Testis (tissue), 3 donors: ENCODE results near the gene TGFA. TPM values are rescaled to one million over a fixed set of nuclear protein-coding genes. Genes with fewer than 3 reads are reported as not detected.

Experiments
- DNase-seq: peaks from one replicate; pipeline ENCODE4 v3.0.0-alpha.2; 2019
- H3K27ac ChIP-seq, 2 donors: fragments of 200-600 bp; sonication (generic); one replicate each; pipeline ENCODE4 v1.5.1; 2019
- H3K27me3 ChIP-seq: fragments of 200-600 bp; sonication (generic); one replicate; pipeline ENCODE4 v1.5.1; 2019
- H3K36me3 ChIP-seq: fragments of 200-600 bp; sonication (generic); one replicate; pipeline ENCODE4 v1.5.1; 2017; ENCODE audit warnings: low read depth; ENCODE audit errors: missing control alignments
- H3K4me1 ChIP-seq: fragments of 200-600 bp; sonication (generic); one replicate; pipeline ENCODE4 v1.5.1; 2019
- H3K4me3 ChIP-seq, 2 donors: fragments of 200-600 bp; sonication (generic); one replicate each; pipeline ENCODE4 v1.5.1; 2017 to 2019
- H3K9me3 ChIP-seq: fragments of 200-600 bp; sonication (generic); one replicate; pipeline ENCODE4 v1.5.1; 2017
- POLR2A ChIP-seq: fragments of 450-650 bp; IDR thresholded peaks from one replicate; pipeline ENCODE4 v1.6.1; 2017; ENCODE audit warnings: antibody characterized with exemption, mild to moderate bottlenecking, moderate library complexity
- WGBS, 2 donors: methylation state at CpG; one replicate each; pipeline ENCODE4 v1.1.5; 2018; 5-methylcytosine and 5-hydroxymethylcytosine counted together
- intact Hi-C: fragments of 100-400 bp; cut with DNase I; formaldehyde crosslinking; loops from one replicate; pipeline ENCODE4 v1.15.1; 2023; ENCODE audit warnings: low total_unique reads
- polyA plus RNA-seq: library from polyadenylated mRNA; stranded (reverse); fragments of 350-450 nt; fragmentation: Illumina TruSeq; extraction: RNeasy Lipid Tissue Mini Kit (QIAGEN cat#74804); gene quantifications from one replicate; pipeline ENCODE4 v1.2.3, GENCODE V29; 2014; ENCODE audit warnings: low read depth, low replicate concordance; ENCODE audit not compliant: insufficient read depth
- total RNA-seq, 2 donors: library from RNA; depleted of rRNA; stranded (reverse); fragments of >200 nt; gene quantifications; one replicate each; pipeline ENCODE4 v1.2.3, GENCODE V29; 2016
- TF ChIP-seq, protein P1 (sequence below), 3 experiments: fragments of 450-650 bp in 2 of 3; fragments of 200-600 bp in 1 of 3; sonication (generic) in 1 of 3; IDR thresholded peaks; one replicate each; pipeline ENCODE4 v1.5.1; 2016 to 2019; ENCODE audit warnings: antibody characterized with exemption in 3 of 3, mild to moderate bottlenecking in 2 of 3, moderate library complexity in 1 of 3

The TGFA gene
- total and polyA plus RNA-seq, 3 donors from 2014 or later = 0.62 to 5.1 (median 1.3) TPM

DNA sequence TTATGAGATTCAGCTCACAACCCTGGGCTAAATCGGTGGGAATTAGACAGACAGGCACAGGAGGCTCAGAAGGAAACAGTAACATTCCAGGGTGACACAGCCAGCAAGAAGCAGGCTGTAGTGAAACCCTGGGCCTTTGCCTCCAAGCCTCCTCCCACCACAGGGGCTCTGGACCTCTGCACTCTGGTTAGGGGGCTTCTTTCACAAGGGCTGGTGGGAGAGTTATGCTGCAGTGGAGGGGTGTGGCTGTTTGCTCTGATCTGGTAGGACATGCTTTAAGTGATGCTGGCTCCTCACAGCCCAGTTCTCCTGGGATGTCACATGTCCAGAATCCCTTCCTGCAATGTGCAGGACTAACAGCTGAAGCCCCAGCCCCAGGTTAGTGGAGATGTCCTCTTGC lies 109.9 kb downstream of the TGFA start:
- Histone ChIP-seq H3K4me3 (no peak overlapping the region), H3K36me3 (no peaks in the 10 kb centered on the region), H3K27ac (no peak overlapping the region), H3K9me3 (no peaks in the 10 kb centered on the region), H3K27me3 (no peaks in the 10 kb centered on the region), H3K4me1 (no peaks in the 10 kb centered on the region)
- DNase-seq = no peak
- WGBS, 2 donors = 40 to 57% methylated on average over 1 of the region's 1 CpG
- TF ChIP-seq, protein P1, sequence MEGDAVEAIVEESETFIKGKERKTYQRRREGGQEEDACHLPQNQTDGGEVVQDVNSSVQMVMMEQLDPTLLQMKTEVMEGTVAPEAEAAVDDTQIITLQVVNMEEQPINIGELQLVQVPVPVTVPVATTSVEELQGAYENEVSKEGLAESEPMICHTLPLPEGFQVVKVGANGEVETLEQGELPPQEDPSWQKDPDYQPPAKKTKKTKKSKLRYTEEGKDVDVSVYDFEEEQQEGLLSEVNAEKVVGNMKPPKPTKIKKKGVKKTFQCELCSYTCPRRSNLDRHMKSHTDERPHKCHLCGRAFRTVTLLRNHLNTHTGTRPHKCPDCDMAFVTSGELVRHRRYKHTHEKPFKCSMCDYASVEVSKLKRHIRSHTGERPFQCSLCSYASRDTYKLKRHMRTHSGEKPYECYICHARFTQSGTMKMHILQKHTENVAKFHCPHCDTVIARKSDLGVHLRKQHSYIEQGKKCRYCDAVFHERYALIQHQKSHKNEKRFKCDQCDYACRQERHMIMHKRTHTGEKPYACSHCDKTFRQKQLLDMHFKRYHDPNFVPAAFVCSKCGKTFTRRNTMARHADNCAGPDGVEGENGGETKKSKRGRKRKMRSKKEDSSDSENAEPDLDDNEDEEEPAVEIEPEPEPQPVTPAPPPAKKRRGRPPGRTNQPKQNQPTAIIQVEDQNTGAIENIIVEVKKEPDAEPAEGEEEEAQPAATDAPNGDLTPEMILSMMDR (IDR thresholded peaks at IDR 0.05) = no peak
- intact Hi-C loops = no loop called here

DNA sequence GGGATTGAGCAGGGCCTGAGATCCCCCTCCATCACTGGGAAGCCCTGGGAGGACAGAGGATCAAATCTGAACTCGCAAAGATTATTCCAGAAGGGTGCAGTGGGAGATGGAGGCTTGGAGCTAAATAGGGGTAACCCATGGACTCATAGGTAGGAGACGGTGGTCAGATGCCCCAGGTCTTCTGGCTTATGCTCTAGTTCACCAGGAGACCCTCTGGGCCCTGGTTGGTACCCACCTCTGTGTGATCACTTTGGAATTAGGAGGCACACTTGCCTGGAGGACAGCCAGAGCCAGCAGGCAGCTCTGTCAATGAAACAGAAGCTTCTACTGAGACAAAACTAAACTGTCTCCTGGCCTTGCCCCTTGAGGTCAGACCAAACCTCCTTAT lies 110.6 kb downstream of the TGFA start:
- Histone ChIP-seq H3K4me3 (no peak overlapping the region), H3K27ac (no peak overlapping the region), H3K9me3 (no peaks in the 10 kb centered on the region), H3K27me3 (no peaks in the 10 kb centered on the region), H3K36me3 (no peaks in the 10 kb centered on the region), H3K4me1 (no peaks in the 10 kb centered on the region)
- no peak for DNase-seq
- intact Hi-C loops = no loop called here
- TF ChIP-seq POLR2A = no peak
- TF ChIP-seq, protein P1 (IDR thresholded peaks at IDR 0.05) = no peak
- WGBS, 2 donors = 63 to 96% methylated on average over 2 of the region's 2 CpGs

DNA sequence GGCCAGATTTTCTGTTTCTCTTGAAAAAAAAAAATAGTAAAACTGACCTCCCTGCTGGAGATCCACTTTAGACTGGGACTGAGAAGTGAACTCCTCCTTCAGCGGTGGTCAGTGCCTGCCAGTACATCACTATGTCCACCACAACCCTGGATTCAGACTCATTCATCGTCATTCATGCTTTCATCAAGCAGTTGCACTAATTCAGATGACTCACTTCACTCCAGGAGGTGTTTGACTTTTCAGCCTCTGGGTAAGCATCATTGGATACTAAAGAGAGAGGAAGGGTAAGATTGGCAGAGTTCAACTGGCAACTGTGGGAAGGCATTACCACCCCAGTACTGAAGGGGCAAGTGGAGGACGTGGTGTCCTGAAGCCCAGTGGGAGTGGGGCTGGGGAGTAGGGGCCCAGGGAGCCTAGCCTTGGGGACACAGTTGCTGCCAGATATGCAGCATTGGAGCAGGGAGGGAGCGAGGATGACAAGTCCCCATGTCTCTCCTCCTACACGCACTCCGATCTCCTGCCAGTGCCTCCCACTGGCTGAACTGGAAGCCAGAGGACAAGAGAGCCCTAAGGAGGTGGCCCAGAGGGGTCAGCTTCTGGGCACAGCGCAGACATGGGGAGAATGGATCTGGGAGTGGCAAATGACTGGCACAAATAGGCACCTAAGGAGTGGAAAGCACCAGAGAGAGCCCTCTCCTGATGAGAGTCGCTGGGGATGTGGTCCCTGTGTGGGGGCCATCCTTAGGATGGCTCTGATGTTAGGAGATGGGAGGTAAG lies 111.1 kb downstream of the TGFA start:
- Histone ChIP-seq H3K4me1 (no peaks in the 10 kb centered on the region), H3K9me3 (no peaks in the 10 kb centered on the region), H3K4me3 (no peak overlapping the region), H3K36me3 (no peaks in the 10 kb centered on the region), H3K27me3 (no peaks in the 10 kb centered on the region), H3K27ac (no peak overlapping the region)
- TF ChIP-seq, protein P1 (IDR thresholded peaks at IDR 0.05) = no peak
- TF ChIP-seq POLR2A = no peak
- no peak for DNase-seq
- intact Hi-C loops = no loop called here
- WGBS, 2 donors = 70 to 87% methylated on average over 7 to 8 of the region's 8 CpGs

DNA sequence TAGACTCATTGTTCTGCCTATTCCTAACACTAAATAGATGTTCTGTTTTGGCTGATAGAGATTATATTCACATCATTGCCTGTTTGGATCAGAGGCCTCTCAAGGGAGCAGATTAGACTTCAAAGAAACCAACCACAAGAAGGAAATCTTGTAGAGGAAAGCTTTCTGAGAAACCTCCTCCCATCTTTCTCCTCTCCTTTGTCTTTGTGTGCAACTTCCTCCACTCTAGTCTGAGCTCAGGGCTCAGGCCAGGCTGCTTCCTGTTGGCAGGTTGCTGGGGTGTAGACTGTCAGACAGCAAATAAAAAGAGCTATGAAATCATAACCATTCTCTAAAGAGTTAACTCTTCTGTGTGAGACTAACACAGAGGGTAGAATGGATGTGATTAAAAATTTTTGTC lies 113.0 kb downstream of the TGFA start:
- DNase-seq = no peak
- H3K4me3 ChIP-seq = no peak overlapping the region
- H3K4me1 ChIP-seq = no peaks in the 10 kb centered on the region
- H3K36me3 ChIP-seq = no peaks in the 10 kb centered on the region
- intact Hi-C loops = no loop called here
- no peak overlapping the region for H3K27ac ChIP-seq
- TF ChIP-seq, protein P1 (IDR thresholded peaks at IDR 0.05) = no peak
- TF ChIP-seq POLR2A = no peak
- H3K9me3 ChIP-seq = no peaks in the 10 kb centered on the region
- H3K27me3 ChIP-seq = no peaks in the 10 kb centered on the region

DNA sequence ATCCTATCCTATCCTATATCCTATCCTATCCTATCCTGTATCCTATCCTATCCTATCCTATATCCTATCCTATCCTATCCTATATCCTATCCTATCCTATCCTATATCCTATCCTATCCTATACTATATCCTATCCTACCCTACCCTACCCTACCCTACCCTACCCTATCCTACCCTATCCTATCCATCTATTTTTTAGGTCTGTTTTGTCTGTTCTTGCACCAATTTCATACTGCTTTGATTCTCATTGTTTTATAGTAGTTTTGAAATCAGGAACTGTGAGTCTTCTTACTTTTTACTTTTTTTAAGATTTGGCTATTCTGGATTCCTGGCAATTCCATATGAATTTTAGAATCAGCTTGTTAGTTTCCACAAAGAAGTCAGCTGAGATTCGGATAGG lies 118.5 kb downstream of the TGFA start:
- no peak overlapping the region for H3K27ac ChIP-seq
- H3K9me3 ChIP-seq = no peaks in the 10 kb centered on the region
- no peaks in the 10 kb centered on the region for H3K36me3 ChIP-seq
- H3K27me3 ChIP-seq = no peaks in the 10 kb centered on the region
- intact Hi-C loops = no loop called here
- TF ChIP-seq POLR2A = no peak
- TF ChIP-seq, protein P1 (IDR thresholded peaks at IDR 0.05) = no peak
- H3K4me1 ChIP-seq = no peaks in the 10 kb centered on the region
- no peak overlapping the region for H3K4me3 ChIP-seq
- WGBS, 2 donors = 68 to 69% methylated on average over 1 of the region's 1 CpG
- no peak for DNase-seq
